ENCODE measurements around the gene POGK. TPM values are rescaled to one million over a fixed set of nuclear protein-coding genes. Genes with fewer than 3 reads are reported as not detected.

Gene POGK
- total and polyA plus RNA-seq, 10 of the 15 experiments (the other 5 are each of a cell fraction or from before 2014, with no cell fraction given) = 5.3 to 34.6 (median 18.7) TPM

GRCh38 chr1:166902279-166902678, 63.0 kb downstream of the POGK start:
- RAD21 ChIA-PET (ENCODE audit: unreplicated experiment) = no interaction called here
- BruUV-seq (replicated peaks) = no TSS peak
- H3K79me2 ChIP-seq (ENCODE audit: control insufficient read depth, insufficient read depth, low read length) = no peaks in the 10 kb centered on the region
- POLR2A ChIA-PET = no interaction called here
- H3K4me1 ChIP-seq (ENCODE audit: control insufficient read depth, insufficient read depth, low read length) = no peaks in the 10 kb centered on the region
- no peak for FAIRE-seq
- H3K4me2 ChIP-seq (ENCODE audit: control insufficient read depth, insufficient read depth) = no peak overlapping the region
- SMC1A ChIA-PET (ENCODE audit: uncharacterized antibody, unreplicated experiment) = interaction anchor here (19.2 kb wide), 1 partner anchor 157 kb away, joined by 384 read pairs; no protein-coding TSS in a partner anchor
- H3K4me3 ChIP-seq = no peak overlapping the region
- intact Hi-C loops (cut with micrococcal nuclease; ENCODE audit: unreplicated experiment) = no loop called here
- peaks cover 1% of the 10 kb centered on the region; the same call in 1 of the 3 replicates for H3K9me3 ChIP-seq (replicated peaks; ENCODE audit: control insufficient read depth, insufficient read depth, low read length)
- H2AFZ ChIP-seq (ENCODE audit: control insufficient read depth, low read depth, low read length) = no peak overlapping the region
- no peaks in the 10 kb centered on the region for H3K36me3 ChIP-seq (ENCODE audit: control insufficient read depth in 2 of 2, insufficient read depth in 2 of 2, low read length in 1 of 2)
- CTCF ChIA-PET = interaction anchor here (0.8 to 1.2 kb wide), 2 partner anchors 8 to 157 kb away, joined by 3 to 4 read pairs; no protein-coding TSS in a partner anchor
- in situ Hi-C loops (cut with MboI) = no loop called here
- DNase-seq (ENCODE audit: low read depth, low spot score) = no peak
- H3K27me3 ChIP-seq (replicated peaks in 1 of 2; ENCODE audit: control insufficient read depth in 2 of 2, insufficient read depth in 2 of 2, low read length in 1 of 2) = no peaks in the 10 kb centered on the region; a peak in 1 of 4 replicates
- no peak for ATAC-seq
- WGBS (ENCODE audit: insufficient coverage, insufficient replicate concordance, low lambda C conversion rate, missing lambda C conversion rate) = 0% methylated on average over 1 of the region's 1 CpG
- no peak overlapping the region for H3K27ac ChIP-seq (ENCODE audit: control insufficient read depth, insufficient read depth)
- H4K20me1 ChIP-seq (ENCODE audit: control insufficient read depth, insufficient read depth) = no peaks in the 10 kb centered on the region
- TF ChIP-seq ZBTB11 (CRISPR knock-in tag; IDR thresholded peaks at IDR 0.05) (no peak), TCF7 (IDR thresholded peaks at IDR 0.05; ENCODE audit: borderline replicate concordance) (no peak), HDAC6 (IDR thresholded peaks at IDR 0.05; ENCODE audit: unreplicated experiment) (no peak), GABPA (IDR thresholded peaks at IDR 0.05; ENCODE audit: low read depth) (no peak), BCLAF1 (IDR thresholded peaks at IDR 0.05) (no peak), HSF1 (IDR thresholded peaks at IDR 0.05; ENCODE audit: low read depth, low read length) (no peak)
- no peak overlapping the region for H3K9ac ChIP-seq (ENCODE audit: control insufficient read depth, insufficient read depth, low read length)
